NCI-H2196 (cell line): ENCODE data around the gene KCNQ1OT1.
A peak's percentile ranks its signal among the peaks of the same experiment; 100 is the strongest.

Experiments
- DNase-seq: peaks from one replicate; lab custom pipeline; 2025; ENCODE audit not compliant: unreplicated experiment; lab: John Stamatoyannopoulos, UW

KCNQ1OT1 gene

DNA sequence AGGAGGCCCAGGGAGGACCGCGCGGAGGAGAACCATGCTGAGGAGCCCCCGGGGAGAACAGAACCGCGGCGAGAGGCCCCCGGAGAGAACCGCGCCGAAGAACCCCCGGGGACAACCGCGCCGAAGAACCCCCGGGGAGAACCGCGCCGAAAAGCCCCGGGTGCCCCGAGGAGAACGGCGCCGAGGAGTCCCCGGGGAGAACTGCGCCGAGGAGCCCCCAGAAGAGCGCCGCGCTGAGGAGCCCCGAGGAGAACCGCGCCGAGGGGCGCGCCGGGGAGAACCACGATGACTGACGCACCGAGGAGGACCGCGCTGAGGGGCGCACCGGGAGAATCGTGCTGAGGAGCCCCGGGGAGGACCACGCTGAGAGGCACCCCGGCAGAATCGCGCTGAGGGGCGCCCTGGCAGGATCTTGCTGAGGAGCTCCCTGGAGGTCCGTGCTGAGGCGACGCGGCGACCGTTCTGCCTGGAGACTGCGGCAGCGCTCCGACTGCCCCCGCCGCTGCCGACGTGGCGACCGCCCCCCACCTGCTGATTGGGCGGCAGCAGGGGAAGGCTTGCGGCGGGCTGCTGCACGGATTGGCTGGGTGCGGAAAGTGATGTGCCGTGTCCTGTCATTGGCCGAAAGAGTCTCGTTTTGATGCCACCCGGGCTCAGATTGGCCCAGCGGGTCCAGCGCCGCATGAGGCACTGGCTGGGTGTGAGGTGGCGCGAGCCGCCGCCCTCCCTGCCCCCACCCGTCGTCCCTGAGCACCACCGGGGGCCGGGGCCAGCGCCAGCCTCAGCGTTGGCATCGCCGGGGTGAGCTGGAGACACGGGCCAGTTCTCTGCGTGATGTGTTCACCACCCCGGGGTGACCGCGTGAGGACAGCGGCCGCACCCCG lies at the start of gene KCNQ1OT1:
Gene KCNQ1OT1, minus strand, starts transcription at position 464 of the 884 bp plus-strand sequence.
- DNase-seq, result peak; percentile 79

DNA sequence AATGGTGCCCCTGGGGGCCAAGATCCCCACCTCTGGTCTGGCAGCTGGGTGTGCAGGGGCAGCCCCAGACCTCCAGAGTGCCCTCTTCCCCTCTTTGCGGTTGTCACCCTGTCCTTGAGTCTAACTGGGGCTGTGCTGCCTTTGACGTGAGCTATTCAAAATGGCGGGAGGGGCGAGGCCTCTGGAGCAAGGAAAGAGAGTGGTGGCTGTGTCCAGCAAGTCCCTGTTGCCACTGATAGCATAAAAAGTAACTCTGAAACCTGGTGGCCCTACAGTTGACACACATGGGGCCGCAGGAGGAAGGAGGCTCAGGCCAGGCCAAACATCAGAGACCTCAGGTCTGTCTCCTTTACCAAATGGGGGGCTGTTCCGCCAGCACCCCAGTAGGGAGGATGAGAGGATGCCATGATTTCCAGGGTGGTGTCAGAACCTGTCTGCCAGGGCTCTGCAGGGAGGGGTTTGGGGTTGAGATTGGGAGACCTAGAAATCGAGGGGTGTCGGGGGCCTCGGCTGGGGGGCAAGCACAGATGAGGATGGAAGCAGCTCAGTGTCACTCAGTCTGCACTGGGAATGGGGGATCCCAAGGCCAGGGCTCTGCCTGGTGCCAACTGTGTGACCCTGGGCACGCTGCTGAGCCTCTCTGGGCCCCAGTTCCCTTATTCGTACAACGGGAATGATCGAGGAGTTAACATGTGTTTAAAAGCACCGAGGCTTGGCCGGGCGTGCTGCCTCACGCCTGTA lies 49.2 kb upstream of the KCNQ1OT1 start:
- DNase-seq, result no peak

DNA sequence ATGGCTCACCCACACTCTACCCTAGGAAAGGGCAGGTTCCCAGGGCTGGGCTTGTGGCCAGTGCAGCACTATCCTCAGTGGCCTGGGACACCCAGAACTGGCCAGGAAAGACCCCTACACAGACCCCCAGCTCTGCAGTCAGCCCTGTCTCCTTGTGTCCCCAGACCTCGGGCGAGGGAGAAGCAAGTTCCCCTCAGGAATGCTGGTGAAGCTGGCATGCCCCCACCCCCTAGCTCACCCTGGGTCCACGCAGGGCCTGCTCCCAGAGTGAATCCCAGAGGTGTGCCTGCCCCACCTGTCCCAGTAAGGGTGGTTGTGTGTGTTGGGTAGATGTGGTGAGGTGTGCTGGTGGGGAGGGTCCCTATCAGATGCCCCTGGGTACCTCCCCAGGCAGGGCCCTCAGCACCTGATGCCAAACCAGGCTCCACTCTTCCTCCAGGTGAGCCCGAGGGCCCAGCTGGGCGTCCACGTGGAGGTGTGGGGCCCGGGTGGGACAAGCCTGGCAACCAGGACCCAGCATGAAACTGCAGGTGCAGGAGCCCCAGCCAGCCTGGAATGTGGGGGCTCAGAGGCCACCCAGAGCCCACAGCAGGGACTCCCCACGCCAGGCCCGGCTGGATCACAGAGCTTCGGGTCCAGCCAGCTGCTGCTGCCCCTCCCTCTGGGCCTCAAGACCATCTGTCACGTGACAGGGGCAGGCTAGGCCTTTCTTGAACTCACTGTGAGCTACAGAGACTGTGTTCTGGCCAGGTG lies 48.4 kb upstream of the KCNQ1OT1 start:
- no peak for DNase-seq

DNA sequence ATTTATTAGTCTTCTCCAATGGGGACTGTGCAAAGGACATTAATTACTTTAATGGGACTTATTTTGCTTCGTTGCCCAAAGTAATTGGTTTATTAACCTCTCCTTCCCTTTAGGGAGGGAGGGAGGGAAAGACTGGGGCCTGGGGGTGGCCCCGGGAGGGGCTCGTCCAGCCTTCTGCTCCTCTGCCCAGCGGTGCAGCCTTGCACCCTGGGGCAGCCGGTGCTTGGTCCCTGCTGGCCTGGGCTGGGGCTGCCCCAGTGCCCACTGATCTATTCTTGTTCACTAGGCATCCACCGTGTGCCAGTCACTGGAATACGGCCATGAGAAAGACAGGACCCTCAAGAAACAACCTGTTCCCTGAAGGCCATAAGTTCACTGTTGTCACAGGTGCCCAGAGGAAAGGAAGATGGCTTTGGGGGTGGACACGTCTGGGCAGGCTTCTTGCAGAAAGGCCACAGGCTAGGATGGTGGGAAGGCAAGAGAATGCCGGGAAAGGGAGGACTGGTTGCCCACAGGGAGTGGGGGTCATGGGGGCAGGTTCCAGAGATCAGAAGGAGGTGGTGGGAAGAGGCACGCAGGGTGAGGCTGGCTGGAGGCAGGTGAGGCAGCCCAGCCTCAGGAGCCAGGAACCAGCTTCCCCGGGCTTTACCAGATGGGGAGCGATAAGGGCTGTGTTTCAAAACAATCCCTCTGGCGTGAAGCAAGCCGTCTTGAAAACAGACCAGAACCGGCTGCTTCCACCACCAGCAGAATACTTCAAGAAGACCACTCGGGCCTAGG lies 47.6 kb upstream of the KCNQ1OT1 start:
- DNase-seq, result no peak

DNA sequence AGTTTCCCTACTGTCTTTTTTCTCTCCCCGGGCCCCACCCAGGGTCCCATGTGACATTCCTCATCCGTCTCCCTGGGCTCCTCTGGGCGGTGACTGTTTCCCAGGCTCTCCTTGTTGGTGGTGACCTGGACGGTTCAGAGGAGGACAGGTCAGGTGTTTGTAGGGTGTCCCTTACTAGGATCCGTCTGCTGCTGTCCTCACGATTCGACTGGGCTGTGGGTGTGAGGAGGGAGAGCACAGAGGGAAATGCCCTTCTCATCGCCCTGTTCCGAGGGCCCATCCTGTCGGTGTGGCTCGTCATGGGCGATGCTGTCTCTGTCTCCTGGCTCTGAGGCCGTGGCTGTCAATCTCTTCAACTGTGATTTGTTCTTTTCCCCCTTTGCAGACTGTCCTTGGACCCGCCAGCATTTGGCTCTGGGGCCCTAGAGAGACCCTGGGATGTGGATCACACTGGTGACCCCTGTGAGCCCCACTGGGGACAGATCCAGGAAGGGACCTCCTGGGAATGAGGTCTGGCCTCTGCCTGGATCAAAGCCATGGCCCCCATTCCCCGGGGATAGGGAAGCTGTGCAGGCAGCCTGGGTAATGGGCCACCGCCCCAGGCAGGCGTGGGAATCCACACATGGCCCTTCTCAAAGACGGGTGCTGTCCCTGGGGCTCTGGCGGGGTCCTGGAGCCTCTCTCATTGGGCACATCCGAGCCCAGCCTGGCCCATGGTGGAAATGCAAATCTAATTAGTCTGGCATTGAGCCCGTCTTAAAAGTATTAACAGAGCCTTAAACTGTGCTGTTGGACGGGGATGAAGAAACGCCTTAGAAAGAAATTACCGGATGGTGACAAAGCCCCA lies 46.8 kb upstream of the KCNQ1OT1 start:
- no peak for DNase-seq

DNA sequence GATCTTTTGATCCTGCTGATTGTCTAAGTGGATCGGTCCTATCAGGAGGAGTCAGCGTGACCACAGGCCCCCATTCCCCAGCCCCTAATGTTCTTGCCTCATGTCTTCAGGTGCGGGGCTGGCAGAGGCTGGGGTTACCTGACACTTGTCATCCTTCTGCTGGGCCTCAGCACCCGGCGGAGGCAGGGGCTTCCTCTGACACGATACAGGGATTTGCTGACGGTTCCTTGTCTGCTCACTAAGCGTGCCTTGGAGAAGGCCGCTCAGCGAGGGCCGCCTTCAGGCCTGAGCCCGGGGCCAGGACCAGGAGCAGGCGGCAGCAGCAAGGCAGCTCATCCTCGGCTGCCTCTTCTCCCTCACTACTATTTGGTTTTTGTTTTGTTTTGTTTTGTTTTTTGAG lies 45.7 kb upstream of the KCNQ1OT1 start:
- DNase-seq, result no peak

DNA sequence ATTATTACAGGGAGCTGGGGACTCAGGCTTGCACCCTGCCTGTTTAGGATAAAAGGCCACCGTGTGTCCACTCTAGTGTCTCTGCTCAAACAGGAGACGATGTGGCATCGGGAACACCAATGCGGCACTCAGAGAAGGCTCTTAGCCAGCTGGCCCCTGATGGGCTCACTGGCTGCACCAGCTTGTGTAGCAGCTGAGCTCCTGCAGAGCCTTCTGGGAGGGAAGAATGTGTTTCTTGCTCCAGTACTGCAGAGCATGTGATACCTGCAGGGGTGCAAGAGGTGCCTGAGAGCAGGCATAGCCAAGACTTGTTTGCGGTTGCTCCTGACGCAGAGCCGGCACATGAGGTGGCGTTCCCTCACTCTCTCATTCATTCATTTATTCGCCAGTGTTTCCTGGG lies 44.4 kb upstream of the KCNQ1OT1 start:
- DNase-seq, result no peak

DNA sequence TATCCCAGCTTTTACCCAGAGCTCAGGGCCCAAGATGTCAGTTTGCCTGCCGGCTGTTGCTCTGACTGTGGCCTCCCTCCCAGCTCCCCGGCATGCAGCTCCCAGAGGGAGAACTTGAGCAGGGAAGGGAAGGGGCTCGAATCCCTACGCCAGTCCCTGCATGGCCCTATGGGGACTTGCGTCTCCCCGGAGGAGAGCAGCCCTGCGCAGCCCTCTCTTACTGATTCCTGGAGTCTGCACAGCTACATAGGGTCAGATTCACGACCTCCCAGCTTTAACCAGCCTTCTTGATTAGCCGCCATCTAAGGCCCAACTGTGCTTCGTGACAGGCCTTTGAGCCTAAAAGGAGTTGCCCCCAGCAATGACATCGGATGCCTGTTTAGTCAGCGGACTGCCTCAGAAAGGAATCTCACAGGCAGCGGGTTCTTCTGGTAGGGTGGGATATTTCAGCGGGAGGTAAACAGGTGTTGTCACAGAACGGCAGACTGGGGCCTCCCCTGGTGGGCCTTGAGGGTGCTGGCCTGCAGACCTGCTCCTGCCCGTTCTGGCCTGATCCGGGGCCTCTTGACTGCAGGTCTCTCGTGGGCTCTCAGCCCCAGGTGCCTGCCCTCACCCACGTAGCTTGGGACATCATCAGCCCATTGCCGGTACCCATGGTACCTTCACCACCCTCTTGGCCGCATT lies 43.8 kb upstream of the KCNQ1OT1 start:
- DNase-seq, result no peak

DNA sequence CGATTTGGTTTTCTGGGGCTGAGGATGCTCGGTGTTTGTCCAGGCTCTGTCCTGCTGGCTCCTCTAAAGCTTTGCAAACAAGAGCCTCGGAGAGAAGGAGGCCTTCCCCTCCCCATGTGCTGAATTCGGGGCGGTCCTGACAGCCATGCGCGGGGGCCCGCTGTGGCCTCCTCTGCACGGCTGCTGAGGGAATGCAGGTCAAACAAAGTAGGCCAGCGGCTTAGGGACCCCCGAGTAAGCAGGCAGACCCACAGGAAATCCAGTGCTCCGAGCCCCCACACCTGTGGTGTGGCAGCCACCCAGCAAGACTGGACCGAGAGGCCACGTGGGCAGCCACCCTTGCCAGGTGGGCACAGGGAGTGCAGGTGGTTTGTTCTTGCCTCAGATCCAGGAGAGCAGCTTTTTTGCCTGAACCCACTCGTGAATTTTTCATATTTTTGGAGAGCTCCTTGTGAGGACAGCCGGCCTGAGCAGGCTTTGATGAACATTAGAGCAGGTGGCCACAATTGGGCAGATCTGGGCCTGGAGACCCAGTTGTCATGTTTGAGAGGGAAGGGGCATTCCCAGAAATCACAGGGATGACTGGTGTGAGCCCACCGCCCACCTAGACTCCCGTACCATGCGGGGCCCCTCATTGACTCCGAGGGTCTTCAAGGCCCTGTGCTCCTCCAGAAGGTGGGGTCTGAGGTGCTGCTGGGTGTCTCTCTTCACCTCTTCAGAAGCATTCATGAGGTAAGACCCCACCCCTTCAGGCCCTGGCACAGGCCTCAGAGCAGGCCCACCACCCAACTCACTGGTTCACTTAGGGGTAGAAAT lies 43.0 kb upstream of the KCNQ1OT1 start:
- no peak for DNase-seq

DNA sequence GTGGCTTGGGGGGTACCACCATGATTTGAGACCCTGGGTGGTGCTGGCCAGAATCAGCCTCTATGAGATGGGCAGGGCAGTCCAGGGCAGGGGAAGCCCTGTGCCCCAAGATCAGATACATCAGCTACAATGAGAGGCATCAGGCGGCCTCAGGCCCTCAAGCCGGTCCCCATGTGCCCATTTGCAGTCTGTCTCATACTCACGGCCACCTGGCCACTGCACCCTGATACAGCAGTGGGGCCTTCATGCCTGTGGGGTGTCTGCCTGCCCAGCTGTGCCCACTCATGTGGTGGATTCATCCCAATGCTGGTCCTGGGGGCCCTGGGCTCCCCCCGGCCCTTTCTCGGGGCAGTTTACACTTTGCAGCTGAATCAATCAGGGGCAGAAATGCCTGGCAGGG lies 42.4 kb upstream of the KCNQ1OT1 start:
- DNase-seq, result no peak

DNA sequence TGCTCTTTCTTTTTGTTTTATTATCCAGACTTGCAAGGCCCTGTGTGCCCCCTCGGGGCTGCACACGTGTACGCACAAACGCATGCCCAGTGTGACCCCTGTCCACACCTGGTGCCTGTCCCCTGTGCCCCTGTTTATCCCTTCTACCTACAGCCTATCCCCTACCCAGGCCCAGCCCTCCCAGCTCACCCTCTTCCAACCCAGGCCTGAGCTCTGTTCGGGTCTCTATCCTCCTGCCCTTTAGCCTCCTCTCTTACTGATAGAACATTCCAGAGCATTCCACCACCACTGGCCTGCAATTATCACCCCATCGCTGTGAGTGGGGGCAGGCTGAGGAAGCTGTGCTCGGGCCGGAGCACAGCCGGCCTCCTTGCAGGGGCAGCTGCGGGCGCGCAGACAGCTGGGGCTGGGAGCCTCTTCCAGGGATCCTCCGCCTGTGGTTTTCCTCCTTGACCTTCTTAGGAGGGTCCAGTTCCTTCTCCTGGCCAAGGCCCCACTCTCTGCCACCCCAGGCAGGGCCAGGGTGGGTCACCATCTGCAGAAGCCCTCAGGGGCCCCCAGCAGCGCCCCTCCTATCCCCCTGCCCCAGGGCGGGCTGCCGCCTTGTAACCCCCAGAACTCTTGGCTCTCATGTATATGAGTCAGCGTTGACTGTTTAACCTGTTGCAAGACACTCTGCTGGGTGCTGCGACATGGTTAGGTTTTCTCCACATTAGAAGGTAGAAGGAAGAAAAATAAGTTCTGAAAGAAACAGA lies 41.8 kb upstream of the KCNQ1OT1 start:
- no peak for DNase-seq

DNA sequence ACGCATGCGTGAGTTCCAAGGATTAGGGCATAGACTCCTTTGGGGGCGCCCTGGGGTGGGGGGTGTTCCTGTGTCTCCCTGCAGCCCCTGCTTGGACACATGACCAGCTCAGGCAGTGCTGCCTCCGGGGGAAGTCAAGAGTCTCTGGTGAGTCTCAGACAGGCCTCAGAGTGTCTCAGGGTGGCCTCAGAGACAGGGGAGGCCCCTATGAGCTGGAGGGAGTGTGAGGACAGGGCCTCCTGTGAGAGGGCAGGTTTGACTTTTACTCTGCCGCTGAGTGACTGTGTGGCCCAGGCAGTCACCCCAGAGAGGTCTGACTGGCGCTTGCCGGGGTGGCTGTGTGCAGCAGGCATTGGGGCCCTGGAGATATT lies 41.2 kb upstream of the KCNQ1OT1 start:
- DNase-seq, result no peak

DNA sequence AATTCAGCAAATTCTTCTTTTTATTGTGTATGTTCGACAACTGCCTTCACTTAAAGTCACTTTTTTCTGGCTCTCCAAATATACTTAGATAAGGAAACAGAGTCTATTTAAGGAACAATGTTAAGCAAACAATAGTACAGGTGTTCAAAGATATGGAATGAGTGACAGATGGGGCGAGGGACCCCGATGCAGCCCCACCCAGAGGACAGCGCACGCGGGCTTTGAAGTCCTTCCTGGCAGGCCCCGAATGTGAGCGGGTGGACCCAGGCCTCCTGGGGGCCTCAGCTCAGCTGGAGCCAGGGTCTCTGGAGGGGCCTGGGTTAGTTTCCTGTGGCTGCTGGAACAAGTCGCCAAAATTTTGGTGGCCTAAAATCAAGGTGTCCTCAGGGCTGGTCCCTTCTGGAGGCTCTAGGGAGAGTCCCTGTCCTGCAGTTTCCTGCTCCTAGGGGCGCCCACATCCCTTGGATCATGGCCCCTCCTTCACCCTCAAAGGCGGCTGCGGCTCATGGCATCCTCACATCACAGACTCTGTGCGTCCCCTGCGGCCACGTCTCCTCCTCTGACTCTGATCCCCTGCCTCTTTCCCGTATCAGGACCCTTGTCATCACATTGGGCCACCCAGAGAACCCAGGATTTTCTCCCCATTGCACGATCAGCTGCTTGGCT lies 40.6 kb upstream of the KCNQ1OT1 start:
- DNase-seq, result no peak

DNA sequence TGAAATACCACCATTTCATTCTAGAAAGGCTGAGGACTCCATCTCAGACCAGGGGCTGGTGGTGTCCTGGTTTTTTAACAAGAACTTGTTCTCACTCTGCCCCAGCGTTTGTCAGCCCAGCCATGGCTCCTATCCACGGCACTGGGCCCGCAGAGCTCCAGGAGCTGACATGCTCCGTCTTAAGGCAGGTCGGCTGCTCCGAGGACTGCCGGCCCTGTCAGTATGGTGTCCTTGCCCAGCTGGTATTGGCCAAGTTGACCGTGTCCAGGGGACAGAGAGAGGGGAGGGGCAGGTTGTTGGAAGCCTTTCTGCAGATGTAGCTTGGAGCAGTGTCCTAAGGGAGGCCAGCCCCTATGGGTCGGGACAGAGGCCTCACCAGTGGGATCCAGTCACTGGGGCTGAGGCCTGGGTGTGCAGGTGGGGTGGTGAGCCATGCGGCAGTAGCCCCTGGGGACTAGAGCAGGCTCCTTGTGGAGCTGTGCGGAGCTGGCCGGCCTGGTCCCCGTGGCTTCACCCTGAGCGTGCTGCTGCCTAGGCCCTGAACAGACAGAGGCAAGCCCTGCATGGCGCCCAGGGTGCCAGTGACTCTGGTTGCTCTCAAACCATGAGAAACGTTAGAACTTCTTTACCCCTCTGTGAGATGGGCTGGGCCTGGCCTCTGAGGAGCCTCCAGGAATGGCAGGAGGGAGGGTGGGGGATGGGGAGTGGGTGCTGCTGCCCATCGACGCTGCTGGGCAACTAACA lies 39.9 kb upstream of the KCNQ1OT1 start:
- no peak for DNase-seq

DNA sequence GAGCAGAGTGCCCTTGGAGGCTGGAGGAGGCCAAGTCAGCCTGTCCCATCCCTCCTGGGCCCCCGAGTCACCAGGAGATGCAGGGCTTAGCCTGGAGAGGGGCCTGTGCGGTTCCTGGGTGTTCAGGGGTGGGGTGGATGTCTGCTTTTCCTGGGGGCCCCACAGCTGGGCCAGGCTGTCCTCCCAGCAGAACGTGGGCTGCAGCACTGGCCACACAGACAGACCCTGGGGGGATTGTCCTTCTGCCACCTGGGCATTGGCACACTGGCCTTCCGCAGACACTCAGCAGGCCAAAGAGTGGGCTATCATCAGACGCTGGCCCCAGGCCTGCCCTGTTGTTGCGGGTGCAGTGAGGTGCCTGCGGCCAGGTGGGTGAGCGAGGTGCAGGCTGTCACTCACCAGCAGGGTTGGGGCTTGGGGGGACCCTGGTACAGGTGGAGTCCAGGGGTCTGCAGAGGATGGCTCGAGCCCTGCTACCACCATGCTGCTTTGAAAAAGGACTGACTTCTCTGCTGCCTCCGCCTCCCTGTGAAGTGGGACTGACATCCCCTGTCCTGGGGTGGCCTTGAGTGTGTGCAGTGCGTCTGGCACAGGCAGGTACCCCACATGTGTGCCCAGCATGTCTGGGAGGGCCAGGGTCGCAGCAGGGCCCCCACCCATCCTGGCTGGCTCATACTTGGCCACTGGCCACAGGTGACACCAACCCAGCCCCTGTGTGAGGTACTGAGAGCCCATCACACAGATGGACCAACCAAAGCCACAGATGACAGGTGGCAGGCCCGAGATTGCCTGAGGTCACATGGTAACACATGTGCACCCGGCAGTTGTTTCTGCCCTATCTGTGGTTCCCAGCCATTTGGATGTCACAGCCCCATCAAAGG lies 39.0 kb upstream of the KCNQ1OT1 start:
- DNase-seq, result no peak

DNA sequence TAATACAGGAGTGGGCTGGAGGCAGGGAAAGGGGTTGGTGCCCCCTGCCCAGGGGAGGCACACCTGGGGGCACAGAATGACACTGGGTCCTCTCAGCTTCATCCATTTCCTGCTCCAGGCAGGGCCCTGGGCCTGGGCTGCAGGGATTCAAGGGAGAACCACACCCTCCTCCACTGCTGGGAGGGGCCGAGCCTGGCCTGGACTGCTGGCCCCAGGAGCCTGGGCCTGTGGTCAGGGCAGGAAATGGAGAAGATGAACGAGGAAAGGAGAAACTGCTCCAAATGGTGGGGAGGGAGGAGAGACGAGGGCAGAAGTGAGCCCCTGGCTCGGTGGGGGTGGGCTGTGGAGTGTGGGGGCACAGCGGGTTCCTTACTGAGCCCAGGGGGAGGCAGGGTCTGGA lies 38.1 kb upstream of the KCNQ1OT1 start:
- DNase-seq, result no peak
